Astrocyte of the cerebellum (primary cell): ENCODE data around the gene NRXN2.

ENCODE experiments used
- DNase-seq: peaks from one replicate; pipeline ENCODE4 v3.0.0-alpha.2; 2011; ENCODE audit warnings: low read depth
- H3K4me3 ChIP-seq: 2 replicates; pipeline ENCODE4 v1.5.1; 2011; ENCODE audit warnings: mild to moderate bottlenecking, low read depth, low read length, moderate library complexity
- CTCF ChIP-seq: IDR thresholded peaks from 2 replicates; pipeline ENCODE4 v1.5.1; 2012; ENCODE audit warnings: low read length, low read depth, moderate library complexity, mild to moderate bottlenecking; ENCODE audit errors: missing control alignments
- in situ Hi-C: cut with HindIII; loops from 2 replicates; pipeline ENCODE4 v1.10.0; 2017; ENCODE audit warnings: low sequenced_read_pairs

The NRXN2 gene

GRCh38 chr11:64559351-64560138 is 163.5 kb downstream of the NRXN2 start:
- no peak for TF ChIP-seq CTCF
- DNase-seq, result no peak
- in situ Hi-C loops, result no loop called here
- H3K4me3 ChIP-seq, result no peak overlapping the region

GRCh38 chr11:64558869-64559268 is 164.1 kb downstream of the NRXN2 start:
- DNase-seq, result no peak
- H3K4me3 ChIP-seq, result no peak overlapping the region
- in situ Hi-C loops, result no loop called here
- no peak for TF ChIP-seq CTCF

GRCh38 chr11:64558065-64558745 is 164.8 kb downstream of the NRXN2 start:
- in situ Hi-C loops, result no loop called here
- TF ChIP-seq CTCF, result no peak
- no peak for DNase-seq
- H3K4me3 ChIP-seq, result no peak overlapping the region

- in situ Hi-C loops, result no loop called here
- no peak for TF ChIP-seq CTCF
- no peak for DNase-seq
These were observed 166.2 kb downstream of the NRXN2 start for GRCh38 chr11:64556721-64557250.

More at GRCh38 chr11:64556721-64557250, 166.2 kb downstream of the NRXN2 start:
- H3K4me3 ChIP-seq, result no peak overlapping the region
